ENCODE data around the gene CCDC88C. TPM values are rescaled to one million over a fixed set of nuclear protein-coding genes. Genes with fewer than 3 reads are reported as not detected.
A peak's percentile ranks its signal among the peaks of the same experiment; 100 is the strongest.

The CCDC88C gene
- polyA plus RNA-seq, 6 donors from 2014 or later: 13.5 to 35.0 (median 15.8) TPM

DNA sequence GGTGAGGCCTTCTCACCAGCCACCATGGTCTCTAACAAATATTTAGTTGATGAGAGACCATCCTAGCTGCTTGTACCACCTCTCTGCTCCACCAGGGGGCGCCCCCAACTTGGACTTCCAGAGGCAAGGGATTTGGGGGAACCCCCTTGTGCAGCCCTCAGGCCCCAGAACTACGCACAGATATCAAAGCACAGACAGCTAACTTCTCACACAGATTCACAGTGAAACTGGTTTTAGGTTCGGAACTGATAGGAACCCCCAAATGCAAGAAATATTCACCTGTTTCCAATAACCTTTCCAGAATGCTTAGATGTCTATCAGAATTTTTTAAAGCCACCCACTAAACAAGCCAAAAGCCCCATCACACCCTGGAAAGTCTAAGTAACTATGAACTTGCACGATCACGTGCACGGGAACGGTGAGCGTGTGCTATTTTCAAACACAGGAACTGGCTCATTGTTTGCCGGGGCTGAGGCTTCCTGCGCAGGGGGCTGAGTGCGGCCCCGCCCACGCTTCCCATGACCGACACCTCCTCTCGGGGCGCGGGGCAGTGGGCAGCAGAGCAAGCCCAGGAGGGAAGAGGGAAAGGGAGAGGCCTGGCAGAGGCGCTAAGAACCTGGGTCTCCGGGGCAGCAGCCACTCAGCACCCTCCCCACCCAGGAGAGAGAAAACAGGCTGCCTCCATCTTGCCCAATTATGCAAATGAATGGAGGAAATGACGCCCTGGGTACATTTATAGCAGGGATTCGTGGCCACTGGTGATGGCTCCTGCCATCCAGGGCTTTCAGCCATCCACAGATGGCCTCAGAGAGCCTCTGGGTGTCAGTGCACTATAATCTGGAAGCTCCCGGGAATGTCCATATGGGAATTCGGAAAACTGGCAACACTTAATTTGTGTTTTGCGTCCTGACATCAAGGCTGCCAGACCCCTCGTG lies 93.7 kb downstream of the CCDC88C start:
- peak overlapping the region; percentile 99 to 100 (median 99) for H3K27ac Mint-ChIP-seq
- peak overlapping the region; percentile 83 to 95 (median 90) for H3K4me3 Mint-ChIP-seq
- H3K9me3 Mint-ChIP-seq: no peaks in the 10 kb centered on the region
- DNase-seq (peak; percentile 91), ATAC-seq (ENCODE audit: low read depth in 2 of 2) (peak; percentile 80 to 81)
- peaks cover 5 to 10% of the 10 kb centered on the region in 2 donors for H3K36me3 Mint-ChIP-seq
- H3K4me1 Mint-ChIP-seq: peaks cover 47 to 73% (median 64%) of the 10 kb centered on the region in 3 donors
- H3K27me3 Mint-ChIP-seq: no peaks in the 10 kb centered on the region

DNA sequence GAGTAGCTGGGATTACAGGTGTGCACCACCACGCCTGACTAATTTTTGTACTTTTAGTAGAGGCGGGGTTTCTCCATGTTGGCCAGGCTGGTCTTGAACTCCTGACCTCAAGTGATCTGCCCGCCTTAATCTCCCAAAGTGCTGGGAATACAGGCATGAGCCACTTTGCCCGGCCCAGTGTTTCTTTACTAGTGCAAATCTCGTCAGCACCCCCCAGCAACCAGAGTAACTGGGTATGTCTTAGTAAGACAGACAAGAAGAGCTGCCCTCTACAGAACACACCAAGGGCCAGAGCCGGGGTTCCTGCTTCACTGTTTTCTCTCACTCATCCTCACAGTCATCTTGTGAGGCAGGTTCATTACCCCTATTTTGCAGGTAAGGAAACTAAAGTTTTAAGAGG lies 94.6 kb downstream of the CCDC88C start:
- ATAC-seq (ENCODE audit: low read depth in 2 of 2): no peak
- Mint-ChIP-seq H3K27ac (peak overlapping the region; percentile 99 to 100 (median 99)), H3K4me3 (peak overlapping the region in 6 of 8 donors; percentile 83 to 95 (median 90)), H3K4me1 (peaks cover 52 to 76% (median 71%) of the 10 kb centered on the region in 3 donors), H3K27me3 (no peaks in the 10 kb centered on the region), H3K36me3 (peaks cover 5 to 10% of the 10 kb centered on the region in 2 donors), H3K9me3 (no peaks in the 10 kb centered on the region)
- no peak for DNase-seq

- H3K36me3 Mint-ChIP-seq: peaks cover 5 to 10% of the 10 kb centered on the region in 2 donors
- H3K27me3 Mint-ChIP-seq: no peaks in the 10 kb centered on the region
- H3K4me3 Mint-ChIP-seq: peak overlapping the region in 3 of 8 donors; percentile 72 to 90 (median 89)
- peaks cover 52 to 77% (median 72%) of the 10 kb centered on the region in 3 donors for H3K4me1 Mint-ChIP-seq
- DNase-seq: no peak
- peak overlapping the region; percentile 99 to 100 (median 99) for H3K27ac Mint-ChIP-seq
- no peaks in the 10 kb centered on the region for H3K9me3 Mint-ChIP-seq
- ATAC-seq (ENCODE audit: low read depth in 2 of 2): no peak
Measured at GRCh38 chr14:91322623-91323022, 95.0 kb downstream of the CCDC88C start.

DNA sequence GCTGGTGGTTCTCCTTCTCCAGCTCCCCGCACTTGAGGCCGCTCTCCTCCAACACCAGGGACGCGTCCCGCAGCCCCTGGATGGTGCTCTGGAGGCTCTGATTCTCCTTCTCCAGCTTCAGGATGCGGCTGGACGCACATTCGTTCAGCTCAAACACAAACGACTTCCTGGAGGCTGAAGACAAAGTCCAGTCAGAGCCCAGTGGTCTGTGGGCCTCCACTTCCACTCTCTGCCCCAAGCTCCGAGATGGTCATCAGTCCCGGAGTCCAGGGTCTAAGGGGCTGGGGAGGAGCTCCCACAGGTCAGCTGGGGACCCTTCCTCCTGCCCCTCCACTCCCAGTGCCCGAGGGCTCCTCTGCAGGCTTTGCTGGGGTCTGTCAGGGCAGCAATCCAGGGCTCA lies 96.5 kb downstream of the CCDC88C start:
- H3K36me3 Mint-ChIP-seq: peaks cover 0 to 11% of the 10 kb centered on the region in 2 donors
- H3K9me3 Mint-ChIP-seq: no peaks in the 10 kb centered on the region
- H3K27me3 Mint-ChIP-seq: no peaks in the 10 kb centered on the region

GRCh38 chr14:91320266-91320665 lies 97.4 kb downstream of the CCDC88C start:
- H3K9me3 Mint-ChIP-seq: no peaks in the 10 kb centered on the region
- peak overlapping the region in 1 of 8 donors; percentile 16 for H3K4me3 Mint-ChIP-seq
- no peak for DNase-seq
- ATAC-seq (ENCODE audit: low read depth in 2 of 2): no peak
- H3K27ac Mint-ChIP-seq: peak overlapping the region in 5 of 6 donors; percentile 56 to 99 (median 70)
- H3K27me3 Mint-ChIP-seq: no peaks in the 10 kb centered on the region
- H3K36me3 Mint-ChIP-seq: peaks cover 0 to 12% of the 10 kb centered on the region in 2 donors
- peaks cover 62 to 80% (median 76%) of the 10 kb centered on the region in 3 donors for H3K4me1 Mint-ChIP-seq

More for the DNA sequence above, 96.5 kb downstream of the CCDC88C start:
- DNase-seq: no peak
- H3K27ac Mint-ChIP-seq: peak overlapping the region in 1 of 6 donors; percentile 99
- peaks cover 62 to 80% (median 76%) of the 10 kb centered on the region in 3 donors for H3K4me1 Mint-ChIP-seq
- H3K4me3 Mint-ChIP-seq: no peak overlapping the region
- ATAC-seq (ENCODE audit: low read depth in 2 of 2): no peak

DNA sequence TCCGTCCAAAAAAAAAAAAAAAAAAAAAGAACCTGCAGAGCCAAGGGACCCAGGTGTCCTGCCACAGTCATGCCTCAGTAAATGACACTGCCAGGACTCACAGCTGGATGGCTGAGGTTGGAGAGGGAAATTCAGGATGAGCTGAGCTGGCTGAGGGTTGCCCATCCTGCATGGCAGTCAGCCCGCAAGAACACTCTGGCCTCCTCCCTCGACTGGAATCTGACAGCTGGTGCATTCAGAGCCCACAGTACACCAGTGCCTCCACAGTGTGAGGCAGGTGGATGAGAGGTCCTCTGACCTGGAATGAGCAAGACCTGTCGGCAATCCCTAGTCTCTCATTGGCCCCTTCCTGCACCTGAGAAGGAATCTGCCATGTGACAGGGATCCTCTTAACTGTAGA lies 98.7 kb downstream of the CCDC88C start:
- H3K4me1 Mint-ChIP-seq: peaks cover 57 to 74% (median 73%) of the 10 kb centered on the region in 3 donors
- no peak for ATAC-seq (ENCODE audit: low read depth in 2 of 2)
- H3K27ac Mint-ChIP-seq: peak overlapping the region in 5 of 6 donors; percentile 53 to 99 (median 75)
- H3K4me3 Mint-ChIP-seq: peak overlapping the region in 1 of 8 donors; percentile 84
- DNase-seq: no peak
- H3K36me3 Mint-ChIP-seq: peaks cover 5 to 20% of the 10 kb centered on the region in 2 donors
- no peaks in the 10 kb centered on the region for H3K27me3 Mint-ChIP-seq
- H3K9me3 Mint-ChIP-seq: no peaks in the 10 kb centered on the region

- peak; percentile 9 to 26 for ATAC-seq (ENCODE audit: low read depth in 2 of 2)
- H3K27ac Mint-ChIP-seq: peak overlapping the region; percentile 95 to 100 (median 98)
Measured at GRCh38 chr14:91317381-91318308, 100.0 kb downstream of the CCDC88C start.

GRCh38 chr14:91316761-91317160 lies 100.9 kb downstream of the CCDC88C start:
- DNase-seq (no peak), ATAC-seq (ENCODE audit: low read depth in 2 of 2) (no peak)
- Mint-ChIP-seq H3K4me3 (peak overlapping the region; percentile 28 to 90 (median 76)), H3K4me1 (peaks cover 49 to 69% (median 55%) of the 10 kb centered on the region in 3 donors), H3K27ac (peak overlapping the region; percentile 95 to 100 (median 98)), H3K27me3 (no peaks in the 10 kb centered on the region), H3K9me3 (no peaks in the 10 kb centered on the region), H3K36me3 (peaks cover 5 to 31% of the 10 kb centered on the region in 2 donors)

More at GRCh38 chr14:91317381-91318308, 100.0 kb downstream of the CCDC88C start:
- H3K36me3 Mint-ChIP-seq: peaks cover 5 to 31% of the 10 kb centered on the region in 2 donors
- H3K27me3 Mint-ChIP-seq: no peaks in the 10 kb centered on the region
- peak overlapping the region; percentile 44 to 92 (median 85) for H3K4me3 Mint-ChIP-seq
- peaks cover 55 to 75% (median 60%) of the 10 kb centered on the region in 3 donors for H3K4me1 Mint-ChIP-seq
- peak; percentile 72 for DNase-seq
- no peaks in the 10 kb centered on the region for H3K9me3 Mint-ChIP-seq

DNA sequence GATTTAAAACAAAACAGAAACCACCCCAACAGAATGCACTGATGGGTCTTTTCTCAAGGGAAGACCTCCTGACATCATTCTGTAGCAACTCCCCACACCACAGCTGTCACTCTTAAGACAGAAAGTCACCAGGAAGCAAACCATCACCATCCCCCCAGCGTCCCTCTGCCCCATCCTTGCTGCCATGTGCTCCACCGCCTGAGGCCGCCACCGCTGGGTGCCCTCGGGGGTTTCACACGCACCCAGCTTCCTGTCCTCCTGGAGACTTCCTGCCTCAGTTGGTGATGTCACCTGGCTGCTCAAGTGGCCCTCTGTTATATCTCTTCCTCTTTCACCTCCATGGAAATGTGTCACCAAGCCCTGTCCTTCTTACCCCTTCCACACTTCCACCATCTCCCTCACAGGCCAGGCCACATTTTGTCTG lies 101.8 kb downstream of the CCDC88C start:
- Mint-ChIP-seq H3K9me3 (no peaks in the 10 kb centered on the region), H3K4me1 (peaks cover 53 to 73% (median 59%) of the 10 kb centered on the region in 3 donors), H3K27ac (peak overlapping the region; percentile 95 to 100 (median 98)), H3K27me3 (no peaks in the 10 kb centered on the region), H3K36me3 (peaks cover 9 to 39% of the 10 kb centered on the region in 2 donors), H3K4me3 (peak overlapping the region; percentile 47 to 90 (median 78))
- ATAC-seq (ENCODE audit: low read depth in 2 of 2) (peak; percentile 83 to 86), DNase-seq (peak; percentile 93)

DNA sequence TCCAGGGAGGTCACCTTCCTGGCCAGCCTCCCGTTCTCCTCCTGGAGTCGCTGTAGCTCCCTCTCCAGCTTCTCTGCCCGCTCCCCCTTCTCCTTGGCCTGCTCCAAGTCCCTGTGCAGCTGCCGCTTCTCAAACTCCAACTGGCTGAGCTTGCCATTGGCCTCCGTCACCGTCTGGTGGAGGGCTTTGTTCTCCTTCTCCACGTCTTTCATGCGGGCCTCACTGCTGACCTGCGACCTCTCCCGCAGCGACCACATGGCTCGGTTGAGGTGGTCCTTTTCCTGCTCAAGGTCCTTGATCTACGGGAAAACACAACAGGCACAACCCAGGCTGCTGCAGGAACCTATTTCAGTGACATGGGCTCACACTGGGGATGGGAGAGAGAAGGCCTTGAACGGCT lies 103.8 kb downstream of the CCDC88C start:
- no peak for ATAC-seq (ENCODE audit: low read depth in 2 of 2)
- Mint-ChIP-seq H3K9me3 (no peaks in the 10 kb centered on the region), H3K36me3 (peaks cover 9 to 42% of the 10 kb centered on the region in 2 donors), H3K4me3 (no peak overlapping the region), H3K27me3 (no peaks in the 10 kb centered on the region), H3K4me1 (peaks cover 56 to 69% (median 67%) of the 10 kb centered on the region in 3 donors), H3K27ac (peak overlapping the region in 5 of 6 donors; percentile 32 to 95 (median 74))
- DNase-seq: no peak

- Mint-ChIP-seq H3K36me3 (peaks cover 11 to 46% of the 10 kb centered on the region in 2 donors), H3K27ac (peak overlapping the region; percentile 63 to 90 (median 74)), H3K4me1 (peaks cover 55 to 63% (median 62%) of the 10 kb centered on the region in 3 donors), H3K27me3 (no peaks in the 10 kb centered on the region), H3K4me3 (peak overlapping the region in 1 of 8 donors; percentile 13), H3K9me3 (no peaks in the 10 kb centered on the region)
- DNase-seq (no peak), ATAC-seq (ENCODE audit: low read depth in 2 of 2) (no peak)
Measured at GRCh38 chr14:91313154-91313850, 104.3 kb downstream of the CCDC88C start.

DNA sequence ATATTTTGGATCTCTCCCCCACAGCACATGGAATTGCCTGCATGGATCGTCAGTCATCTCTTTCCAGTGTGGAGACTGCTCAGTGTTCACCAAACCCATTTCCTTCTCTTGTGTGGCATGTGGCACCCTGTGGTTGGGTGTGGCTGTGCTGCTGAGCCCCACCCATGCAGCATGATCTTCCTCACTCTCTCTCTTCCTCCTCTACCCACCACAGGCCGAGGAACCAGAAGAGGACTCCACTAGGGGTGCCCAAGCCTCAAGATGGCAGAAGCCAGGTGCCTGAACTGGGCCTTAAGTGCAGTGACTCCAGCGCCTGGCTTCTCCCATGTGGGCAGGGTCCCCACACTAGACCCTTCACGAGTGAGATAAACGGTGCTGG lies 106.3 kb downstream of the CCDC88C start:
- peaks cover 42 to 52% (median 45%) of the 10 kb centered on the region in 3 donors for H3K4me1 Mint-ChIP-seq
- DNase-seq: peak; percentile 45
- no peaks in the 10 kb centered on the region for H3K27me3 Mint-ChIP-seq

More for the DNA sequence above, 106.3 kb downstream of the CCDC88C start:
- Mint-ChIP-seq H3K27ac (peak overlapping the region; percentile 39 to 96 (median 90)), H3K4me3 (peak overlapping the region in 5 of 8 donors; percentile 11 to 53 (median 43)), H3K9me3 (no peaks in the 10 kb centered on the region), H3K36me3 (peaks cover 24 to 60% of the 10 kb centered on the region in 2 donors)
- peak; percentile 19 to 39 for ATAC-seq (ENCODE audit: low read depth in 2 of 2)
